HG03520 (cell line): ENCODE results near the gene KNDC1.
A peak's percentile ranks its signal among the peaks of the same experiment; 100 is the strongest.
"Not testable (repeated sequence)": the region's sequence is repeated elsewhere in the genome, so short reads cannot be mapped to it uniquely, and the experiment has no call there.

Experiments
- ATAC-seq: cut with Tn5 transposase; IDR thresholded peaks from one replicate; pipeline ENCODE4 v1.9.1; 2021; ENCODE audit warnings: mild to moderate bottlenecking, moderate library complexity; ENCODE audit not compliant: unreplicated experiment

The KNDC1 gene

GRCh38 chr10:133254421-133255120, 94.6 kb downstream of the KNDC1 start:
- ATAC-seq: no peak

GRCh38 chr10:133255323-133255722, 95.3 kb downstream of the KNDC1 start:
- ATAC-seq: no peak

DNA sequence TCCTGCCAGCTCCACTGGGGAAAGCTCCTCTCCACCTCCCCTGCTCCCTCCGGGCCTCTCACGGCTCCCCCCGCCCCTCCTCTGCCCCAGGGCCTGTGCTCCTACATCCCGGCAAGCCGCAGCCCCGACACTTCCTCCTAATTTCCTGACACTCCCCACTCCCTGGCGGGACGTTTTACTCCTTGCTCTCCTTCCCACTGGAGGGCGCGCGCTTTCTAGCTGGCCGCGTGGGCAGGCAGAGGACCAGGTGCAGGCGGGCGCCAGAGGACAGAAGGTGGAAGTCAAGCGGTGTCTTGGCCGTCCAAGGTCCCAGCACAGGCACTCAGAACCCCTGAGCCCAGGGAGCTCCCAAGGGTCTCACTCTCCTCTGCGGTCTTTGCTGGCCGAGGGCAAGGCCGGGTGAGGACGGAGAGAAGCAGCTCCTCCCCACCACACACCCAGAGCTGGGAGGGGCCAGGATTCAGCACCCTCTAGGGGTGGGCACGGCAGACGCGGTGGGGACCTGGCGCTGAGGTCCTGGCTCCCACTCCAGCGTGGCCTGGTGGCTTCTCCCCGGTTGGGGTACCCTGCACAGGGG, 97.6 kb downstream of the KNDC1 start:
- ATAC-seq: no peak

DNA sequence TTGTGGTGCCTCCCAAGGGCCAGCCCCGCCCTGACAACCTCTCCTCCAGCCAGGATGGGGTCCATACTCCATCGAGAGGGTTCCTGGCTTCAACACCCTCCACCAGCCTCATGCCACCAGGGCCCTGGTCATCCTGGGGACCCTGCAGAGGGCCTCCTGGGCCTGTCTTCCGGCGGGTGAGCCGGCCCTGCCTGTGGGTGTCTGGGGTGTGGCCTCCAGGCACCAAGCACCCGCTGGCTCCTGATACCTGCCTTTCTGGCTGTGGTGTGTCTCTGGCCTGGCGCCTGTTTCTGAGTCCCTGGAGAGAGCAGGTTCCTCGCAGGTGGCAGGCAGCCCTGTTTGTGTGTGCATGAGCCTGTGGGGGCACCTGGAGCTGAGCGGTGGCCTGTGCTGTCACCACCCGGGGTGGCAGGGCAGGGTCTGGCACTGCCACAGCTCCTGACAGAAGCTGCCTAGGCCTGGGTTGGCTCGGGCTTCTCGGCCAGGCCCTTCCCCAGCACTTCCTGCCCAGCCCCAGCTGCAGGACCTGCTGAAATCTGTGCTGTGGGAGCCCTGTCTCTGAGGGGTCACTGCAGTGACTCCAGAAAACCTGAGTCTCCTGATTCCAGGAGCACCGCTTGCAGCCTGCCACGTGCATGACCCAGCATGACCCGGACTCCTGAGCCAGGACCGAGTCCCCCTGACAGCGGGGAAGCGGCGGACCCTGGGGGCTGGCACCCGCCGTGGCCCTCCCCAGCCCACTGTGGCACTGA, 98.2 kb downstream of the KNDC1 start:
- no peak for ATAC-seq

- ATAC-seq: no peak
These were observed 99.0 kb downstream of the KNDC1 start for GRCh38 chr10:133258818-133259601.

DNA sequence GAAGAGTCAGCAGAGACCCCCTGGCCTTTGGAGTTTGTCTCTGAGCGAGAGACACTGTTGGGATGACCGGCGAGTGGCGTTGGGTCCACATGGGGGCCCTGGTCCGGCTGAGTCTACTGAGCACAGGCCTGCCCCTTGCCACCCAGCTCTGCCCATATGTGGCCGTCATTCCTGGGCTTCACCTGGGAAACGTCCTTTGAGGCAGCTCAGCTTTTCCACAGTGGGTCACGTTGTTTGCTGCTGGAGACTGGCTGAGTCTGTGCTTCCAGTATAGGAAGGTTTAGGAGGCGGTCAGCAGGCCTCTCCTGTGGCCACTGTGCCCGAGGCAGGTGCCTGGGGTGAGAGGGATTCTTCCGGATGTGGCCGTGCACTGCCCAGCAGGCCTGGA, 99.6 kb downstream of the KNDC1 start:
- no peak for ATAC-seq

- ATAC-seq: peak; percentile 47
These were observed 101.1 kb downstream of the KNDC1 start for GRCh38 chr10:133260895-133261725.

DNA sequence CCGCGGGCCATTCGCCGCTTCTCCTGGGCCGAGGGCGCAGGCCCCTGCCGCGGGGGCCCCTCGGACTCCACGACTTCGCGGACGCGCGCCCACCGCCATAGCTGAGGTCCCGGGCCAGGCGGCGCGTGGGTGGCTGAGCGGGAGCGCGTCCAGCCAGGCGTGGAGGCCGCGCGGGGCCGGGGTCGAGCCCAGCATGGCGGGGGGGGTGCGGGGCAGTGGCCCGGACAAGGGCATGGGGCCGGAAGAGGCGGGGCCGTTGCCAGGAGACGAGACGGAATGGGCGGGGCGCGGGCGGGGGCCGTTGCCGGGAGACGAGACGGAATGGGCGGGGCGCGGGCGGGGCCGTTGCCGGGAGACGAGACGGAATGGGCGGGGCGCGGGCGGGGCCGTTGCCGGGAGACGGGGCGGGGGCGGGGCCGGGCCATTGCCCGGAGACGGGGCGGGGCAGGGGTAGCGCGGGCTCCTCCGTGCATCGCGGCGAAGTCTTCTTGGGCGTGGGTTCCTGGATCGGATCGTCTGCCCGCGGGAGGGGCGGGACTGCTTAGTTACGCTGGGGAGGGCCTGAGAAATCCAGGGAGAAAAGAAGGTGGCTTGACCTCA, 101.8 kb downstream of the KNDC1 start:
- ATAC-seq: peak; percentile 46

DNA sequence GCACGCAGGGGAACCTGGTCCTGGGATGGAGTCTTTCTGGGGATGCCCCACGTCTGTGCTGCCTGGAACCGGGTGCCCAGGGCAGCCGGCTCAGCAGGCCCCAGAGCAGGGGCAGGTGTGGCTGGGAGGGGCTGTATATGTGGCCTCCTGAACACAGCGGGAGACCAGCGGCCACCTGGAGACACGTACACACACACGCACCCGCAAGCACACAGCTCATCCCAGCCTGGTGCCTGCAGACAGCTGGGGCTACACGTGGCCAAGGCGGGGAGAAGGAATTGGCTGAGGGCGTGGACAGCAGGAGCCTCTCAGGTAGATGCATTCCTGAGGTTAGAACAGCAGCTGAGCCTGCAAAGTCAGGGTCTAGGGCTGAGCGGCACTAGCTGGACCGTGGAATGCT, 102.7 kb downstream of the KNDC1 start:
- no peak for ATAC-seq

- no peak for ATAC-seq
These were observed 103.7 kb downstream of the KNDC1 start for GRCh38 chr10:133263674-133264073.

DNA sequence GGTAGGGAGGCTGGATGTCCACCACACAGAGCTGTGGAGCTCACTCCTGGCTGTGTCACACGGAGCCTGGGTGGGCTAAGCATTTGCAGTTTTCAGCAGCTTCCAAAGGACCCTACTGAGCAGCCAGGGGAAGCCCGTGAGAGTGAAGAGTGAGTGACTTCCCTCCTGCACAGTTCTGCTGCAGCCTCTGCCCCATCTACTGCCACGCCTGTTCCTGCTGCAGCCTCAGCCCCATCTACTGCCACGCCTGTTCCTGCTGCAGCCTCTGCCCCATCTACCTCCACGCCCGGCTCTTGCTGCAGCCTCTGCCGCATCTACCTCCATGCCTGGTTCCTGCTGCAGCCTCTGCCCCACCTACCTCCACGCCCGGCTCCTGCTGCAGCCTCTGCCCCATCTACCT, 104.4 kb downstream of the KNDC1 start:
- no peak for ATAC-seq

- not testable (repeated sequence) for ATAC-seq
These were observed 105.0 kb downstream of the KNDC1 start for GRCh38 chr10:133265052-133265451.

DNA sequence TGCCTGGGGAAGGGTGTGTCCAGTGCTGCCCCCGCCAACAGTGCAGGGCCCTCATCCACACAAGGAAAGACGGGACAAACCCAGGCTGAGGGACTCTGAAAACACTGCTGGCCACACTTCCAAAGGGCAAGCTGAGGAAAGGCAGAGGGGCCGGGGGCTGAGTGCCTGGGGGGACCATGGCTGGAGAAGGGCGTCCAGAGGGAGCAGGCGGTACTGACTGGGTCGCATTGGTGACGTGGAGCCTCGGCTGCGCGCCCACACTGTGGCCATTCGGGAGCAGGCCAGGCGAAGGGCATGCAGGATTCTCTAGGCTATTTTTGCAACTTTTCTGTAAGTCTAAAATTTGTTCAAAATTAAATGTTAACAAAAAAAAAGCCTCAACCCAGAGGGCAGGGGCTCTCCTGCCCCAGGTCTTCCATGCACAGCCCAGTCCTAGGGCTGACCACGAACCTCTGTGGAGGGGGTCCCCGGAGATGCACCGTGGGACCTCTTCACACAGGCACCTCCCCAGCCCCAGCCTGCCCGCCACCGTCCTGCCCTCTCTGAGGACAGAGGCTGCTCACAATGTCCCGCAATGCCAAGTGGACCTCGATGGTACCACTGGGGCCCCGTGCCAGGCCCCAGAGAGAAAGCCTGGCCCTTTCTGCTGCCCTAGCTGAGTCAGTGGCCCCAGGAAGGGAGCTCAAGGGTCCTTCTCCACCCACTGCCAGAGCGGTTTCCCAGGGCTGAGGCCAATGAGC, 106.2 kb downstream of the KNDC1 start:
- no peak for ATAC-seq

DNA sequence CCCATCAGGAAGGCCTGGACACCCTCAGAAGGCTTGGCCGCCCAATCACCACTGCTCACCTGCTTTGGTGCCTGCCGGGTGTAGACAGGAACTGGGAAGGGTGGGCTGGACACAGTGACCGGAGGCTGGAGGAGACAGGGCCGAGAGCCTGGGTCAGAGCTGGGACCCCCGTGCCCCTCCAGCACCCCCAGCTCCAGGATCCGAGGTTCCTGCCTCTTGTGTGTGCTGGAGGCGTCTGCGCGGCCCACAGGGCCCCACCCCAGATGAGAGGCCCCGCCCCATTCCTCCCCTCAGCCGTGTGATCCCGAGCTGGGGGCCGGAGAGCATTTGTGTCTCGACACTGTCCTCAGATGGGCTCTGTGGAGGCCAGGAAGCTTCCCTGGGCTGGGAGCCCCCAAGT, 107.3 kb downstream of the KNDC1 start:
- ATAC-seq: no peak

DNA sequence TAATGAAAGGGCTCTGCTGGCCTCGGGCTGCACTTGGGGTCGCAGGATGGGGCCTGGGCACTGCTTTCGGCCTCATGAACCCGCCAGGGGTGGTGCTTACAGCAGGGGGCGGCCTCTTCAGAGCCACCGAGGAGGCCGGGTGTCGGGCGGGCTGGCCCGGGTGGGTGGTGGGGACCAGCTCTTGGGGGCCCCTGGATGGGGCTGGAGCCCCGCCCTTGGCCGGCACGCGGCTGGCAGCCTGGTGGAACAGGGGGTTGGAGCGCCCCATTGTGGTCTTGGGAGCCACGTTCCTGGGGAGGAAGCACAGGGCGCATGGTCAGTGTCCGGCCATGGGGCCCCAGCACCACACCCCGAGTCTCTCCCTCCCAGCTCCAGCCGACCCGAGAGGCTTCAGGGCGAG, 107.8 kb downstream of the KNDC1 start:
- no peak for ATAC-seq

DNA sequence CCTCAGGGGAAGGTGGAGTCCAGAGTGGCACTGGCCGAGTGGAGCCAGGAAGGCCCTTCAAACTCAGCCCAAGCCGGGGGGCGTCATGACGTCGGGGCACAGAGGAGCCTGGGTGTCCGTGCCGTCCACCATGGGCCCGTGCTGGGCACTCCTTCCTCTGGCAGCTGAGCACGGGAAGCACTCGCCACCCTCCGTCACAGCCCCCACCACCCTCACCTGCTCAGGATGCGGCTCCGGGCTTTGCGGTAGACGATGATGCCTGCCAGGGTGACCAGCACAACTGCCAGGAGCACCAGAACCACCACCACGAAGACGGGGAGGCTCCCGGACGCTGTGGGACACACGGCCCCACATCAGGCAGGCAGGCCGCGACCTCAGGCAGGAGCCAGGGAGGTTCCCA, 108.5 kb downstream of the KNDC1 start:
- ATAC-seq: no peak

DNA sequence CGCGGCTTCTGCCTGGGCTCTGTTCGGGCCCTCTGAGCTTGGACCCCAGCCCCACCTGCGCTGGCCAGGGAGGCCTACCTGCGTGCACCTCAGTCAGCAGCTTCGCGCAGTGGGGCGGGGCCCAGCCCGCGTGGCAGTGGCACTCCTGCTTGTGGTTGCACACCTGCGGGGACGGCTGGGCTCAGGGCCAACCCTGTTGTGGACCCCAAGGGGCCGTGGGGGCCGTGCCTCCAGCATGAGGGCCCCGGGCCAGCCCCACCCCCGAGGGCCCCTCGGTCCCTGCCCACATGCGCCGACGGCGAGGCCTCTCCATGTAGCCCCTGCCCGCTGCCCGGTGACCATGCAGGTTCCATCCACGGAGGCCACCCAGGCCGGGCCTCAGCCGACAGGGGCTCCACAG, 109.3 kb downstream of the KNDC1 start:
- ATAC-seq: no peak

DNA sequence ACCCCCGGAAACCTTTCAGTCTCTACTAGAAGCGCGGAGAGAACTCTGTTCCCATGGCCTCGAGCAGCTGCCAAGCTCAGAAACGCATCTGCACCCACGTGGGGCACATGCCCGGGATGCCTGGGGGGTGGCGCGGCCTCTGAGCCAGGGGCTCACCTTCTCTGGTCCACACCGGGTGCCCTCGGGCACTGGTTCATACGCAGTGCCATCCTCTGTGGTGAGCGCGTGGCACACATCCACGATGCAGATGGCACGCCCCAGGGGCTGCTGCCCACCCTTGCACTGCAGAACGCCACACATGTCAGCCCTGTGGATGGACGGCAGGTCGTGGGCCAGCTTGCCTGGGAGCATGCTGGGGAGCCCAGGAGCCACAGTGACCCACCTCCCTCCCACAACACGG, 110.2 kb downstream of the KNDC1 start:
- ATAC-seq: no peak

- ATAC-seq: no peak
These were observed 110.8 kb downstream of the KNDC1 start for GRCh38 chr10:133270773-133271297.
